Spleen (tissue), 11 donors: ENCODE results near the gene RAD9A. TPM values are rescaled to one million over a fixed set of nuclear protein-coding genes. Genes with fewer than 3 reads are reported as not detected.

Experiments used
- DNase-seq: peaks from one replicate; pipeline ENCODE4 v3.0.0-alpha.2; 2020
- H3K27ac ChIP-seq, 8 donors: fragments of 200-600 bp; sonication (generic) in 7 of 8; 1 replicate in 4 of 8; 2 replicates in 4 of 8; pipeline versions ENCODE4 v1.5.0 to v1.8.0; 2016 to 2021; ENCODE audit warnings: inconsistent platforms in 4 of 8, mild to moderate bottlenecking in 4 of 8, moderate library complexity in 1 of 8
- H3K27me3 ChIP-seq, 7 donors: fragments of 200-600 bp; sonication (generic) in 6 of 7; replicated peaks in 1 of 7; 1 replicate in 4 of 7; 2 replicates in 3 of 7; pipeline versions ENCODE4 v1.5.0 to v1.8.0; 2016 to 2021; ENCODE audit warnings: inconsistent platforms in 3 of 7, mild to moderate bottlenecking in 1 of 7
- H3K36me3 ChIP-seq, 6 donors: fragments of 200-600 bp; sonication (generic) in 5 of 6; 1 replicate in 4 of 6; 2 replicates in 2 of 6; pipeline versions ENCODE4 v1.5.0 to v1.8.0; 2016 to 2021; ENCODE audit warnings: inconsistent platforms in 2 of 6
- H3K4me1 ChIP-seq, 6 donors: fragments of 200-600 bp; sonication (generic) in 5 of 6; 1 replicate in 3 of 6; 2 replicates in 3 of 6; pipeline versions ENCODE4 v1.5.0 to v1.8.0; 2016 to 2021; ENCODE audit warnings: inconsistent platforms in 3 of 6
- H3K4me3 ChIP-seq, 8 donors: fragments of 200-600 bp; sonication (generic) in 7 of 8; 1 replicate in 4 of 8; 2 replicates in 4 of 8; pipeline versions ENCODE4 v1.5.0 to v1.8.0; 2016 to 2021; ENCODE audit warnings: inconsistent platforms in 4 of 8, mild to moderate bottlenecking in 4 of 8, moderate library complexity in 2 of 8
- H3K9me3 ChIP-seq, 8 donors: fragments of 200-600 bp; sonication (generic) in 7 of 8; 1 replicate in 4 of 8; 2 replicates in 4 of 8; pipeline versions ENCODE4 v1.5.0 to v1.8.0; 2016 to 2021; ENCODE audit warnings: inconsistent platforms in 4 of 8
- POLR2A ChIP-seq, 3 donors: fragments of 450-650 bp; IDR thresholded peaks; one replicate each; pipeline ENCODE4 v1.5.1; 2017; ENCODE audit warnings: antibody characterized with exemption in 3 of 3, mild to moderate bottlenecking in 1 of 3
- POLR2AphosphoS5 ChIP-seq, 3 donors: sonication (generic); formaldehyde crosslinking; IDR thresholded peaks; one replicate each; pipeline ENCODE4 v1.5.1; 2017; ENCODE audit warnings: antibody characterized with exemption in 3 of 3
- WGBS, 5 donors: extraction: QIAGEN DNeasy Blood & Tissue Kit in 3 of 5; methylation state at CpG; one replicate each; pipeline versions ENCODE4 v1.1.5 to v1.1.7; 2013 to 2018; 5-methylcytosine and 5-hydroxymethylcytosine counted together
- intact Hi-C: fragments of 100-400 bp; cut with DNase I; formaldehyde crosslinking; loops from one replicate; pipeline ENCODE4 v1.15.0; 2023; ENCODE audit warnings: low total_unique reads
- polyA plus RNA-seq, 3 donors: library from polyadenylated mRNA; stranded (reverse); fragments of 200-250 nt; gene quantifications; one replicate each; pipeline ENCODE4 v1.2.1, GENCODE V29; 2013
- total RNA-seq, 7 donors: library from RNA; depleted of rRNA in 3 of 7; stranded (reverse); fragments of >200 nt in 3 of 7; fragmentation: NEBNext Ultra II Directional in 4 of 7; extraction: Animal tissue kit (Norgen Biotek cat#: 25700) in 4 of 7; gene quantifications; one replicate each; pipeline versions ENCODE4 v1.1.0 to v1.2.1, GENCODE V29; 2016 to 2021
- TF ChIP-seq, protein P1 (sequence below), 11 experiments: fragments of 200-600 bp in 7 of 11; fragments of 450-650 bp in 4 of 11; sonication (generic) in 4 of 11; IDR thresholded peaks in 8 of 11; conservative IDR thresholded peaks in 3 of 11; 1 replicate in 7 of 11; 2 replicates in 4 of 11; pipeline versions ENCODE4 v1.4.0 to v1.8.0; 2016 to 2021; ENCODE audit warnings: antibody characterized with exemption in 11 of 11, inconsistent platforms in 4 of 11, mild to moderate bottlenecking in 1 of 11
- donor health status: healthy with polysubstance abuse.
- donor health status: DM: no; HTN: no; CAD: no; lungs with moderate emphysema.
- donor health status: DM: no; HTN: no; CAD: no.
- donor health status: Bipolar disorder and iron deficiency.
- donor health status: healthy.
- donor health status: DM: no; HTN: no; CAD: no.
- donor health status: DM: yes; HTN: yes; CAD: no.

RAD9A gene
- total and polyA plus RNA-seq, 10 donors, result 18.2 to 44.8 (median 30.1) TPM

DNA sequence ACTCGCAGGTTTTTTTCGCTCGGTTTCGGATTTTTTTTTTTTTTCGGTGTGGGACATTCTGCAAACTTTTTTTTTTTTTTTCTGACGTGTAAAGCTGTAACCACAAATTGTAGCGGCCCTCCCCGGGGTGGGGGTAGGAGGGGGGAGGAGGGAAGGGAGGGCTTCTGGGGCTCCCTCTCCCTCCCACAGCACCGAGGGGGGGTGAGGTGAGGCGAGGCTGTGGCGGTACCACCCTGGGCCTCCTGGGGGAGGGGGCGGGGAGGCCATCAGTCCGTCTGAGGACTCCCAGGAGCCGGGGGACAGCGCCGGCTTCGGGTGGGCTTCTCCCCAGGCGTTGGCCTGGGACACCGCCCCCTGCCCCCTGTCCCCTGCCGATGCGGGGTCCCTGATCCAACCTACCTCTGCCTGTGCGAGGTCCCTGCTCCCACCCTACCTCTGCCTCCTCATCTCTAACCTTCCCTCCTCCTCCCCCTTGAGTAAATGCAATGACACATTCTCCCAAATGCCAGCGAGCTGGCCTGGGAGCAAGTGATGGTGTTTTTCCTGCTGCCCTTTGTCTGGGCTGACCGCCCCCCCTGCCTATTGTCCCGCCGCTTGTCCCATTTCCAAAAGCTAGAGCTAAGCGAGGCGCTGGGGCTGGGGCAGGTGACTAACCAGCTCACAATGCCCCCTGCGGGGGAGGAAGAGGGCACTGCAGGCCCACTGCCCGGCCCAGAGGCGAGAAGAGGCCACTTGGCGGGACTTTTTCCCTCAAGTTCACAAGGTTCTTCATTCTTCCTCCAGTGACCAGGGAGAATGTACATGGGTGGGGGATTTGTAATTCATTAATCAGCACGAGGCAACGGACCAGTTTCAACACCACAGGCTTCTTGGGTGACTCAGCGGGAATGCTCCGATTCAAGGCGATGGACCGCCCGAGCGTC is 17.9 kb upstream of the RAD9A start:
- Histone ChIP-seq H3K27me3 (peaks cover 0 to 18% (median 0%) of the 10 kb centered on the region in 7 donors), H3K36me3 (no peaks in the 10 kb centered on the region), H3K27ac (peak overlapping the region; percentile 85 to 96 (median 93)), H3K4me3 (peak overlapping the region; percentile 55 to 78 (median 62)), H3K4me1 (peaks cover 32 to 68% (median 52%) of the 10 kb centered on the region in 6 donors), H3K9me3 (no peaks in the 10 kb centered on the region)
- intact Hi-C loops, result no loop called here
- TF ChIP-seq, protein P1, sequence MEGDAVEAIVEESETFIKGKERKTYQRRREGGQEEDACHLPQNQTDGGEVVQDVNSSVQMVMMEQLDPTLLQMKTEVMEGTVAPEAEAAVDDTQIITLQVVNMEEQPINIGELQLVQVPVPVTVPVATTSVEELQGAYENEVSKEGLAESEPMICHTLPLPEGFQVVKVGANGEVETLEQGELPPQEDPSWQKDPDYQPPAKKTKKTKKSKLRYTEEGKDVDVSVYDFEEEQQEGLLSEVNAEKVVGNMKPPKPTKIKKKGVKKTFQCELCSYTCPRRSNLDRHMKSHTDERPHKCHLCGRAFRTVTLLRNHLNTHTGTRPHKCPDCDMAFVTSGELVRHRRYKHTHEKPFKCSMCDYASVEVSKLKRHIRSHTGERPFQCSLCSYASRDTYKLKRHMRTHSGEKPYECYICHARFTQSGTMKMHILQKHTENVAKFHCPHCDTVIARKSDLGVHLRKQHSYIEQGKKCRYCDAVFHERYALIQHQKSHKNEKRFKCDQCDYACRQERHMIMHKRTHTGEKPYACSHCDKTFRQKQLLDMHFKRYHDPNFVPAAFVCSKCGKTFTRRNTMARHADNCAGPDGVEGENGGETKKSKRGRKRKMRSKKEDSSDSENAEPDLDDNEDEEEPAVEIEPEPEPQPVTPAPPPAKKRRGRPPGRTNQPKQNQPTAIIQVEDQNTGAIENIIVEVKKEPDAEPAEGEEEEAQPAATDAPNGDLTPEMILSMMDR (IDR thresholded peaks at IDR 0.05 in 8 of 11, conservative IDR thresholded peaks at IDR 0.05 in 3 of 11), result peak; percentile 49 to 78 (median 64)
- TF ChIP-seq POLR2AphosphoS5 (IDR thresholded peaks at IDR 0.05), result peak in 2 of 3 donors; percentile 51 to 68
- no peak for TF ChIP-seq POLR2A (IDR thresholded peaks at IDR 0.05)
- 5 to 9% (median 5%) methylated on average over 37 to 40 of the region's 40 CpGs for WGBS, 5 donors
- peak; percentile 94 for DNase-seq

DNA sequence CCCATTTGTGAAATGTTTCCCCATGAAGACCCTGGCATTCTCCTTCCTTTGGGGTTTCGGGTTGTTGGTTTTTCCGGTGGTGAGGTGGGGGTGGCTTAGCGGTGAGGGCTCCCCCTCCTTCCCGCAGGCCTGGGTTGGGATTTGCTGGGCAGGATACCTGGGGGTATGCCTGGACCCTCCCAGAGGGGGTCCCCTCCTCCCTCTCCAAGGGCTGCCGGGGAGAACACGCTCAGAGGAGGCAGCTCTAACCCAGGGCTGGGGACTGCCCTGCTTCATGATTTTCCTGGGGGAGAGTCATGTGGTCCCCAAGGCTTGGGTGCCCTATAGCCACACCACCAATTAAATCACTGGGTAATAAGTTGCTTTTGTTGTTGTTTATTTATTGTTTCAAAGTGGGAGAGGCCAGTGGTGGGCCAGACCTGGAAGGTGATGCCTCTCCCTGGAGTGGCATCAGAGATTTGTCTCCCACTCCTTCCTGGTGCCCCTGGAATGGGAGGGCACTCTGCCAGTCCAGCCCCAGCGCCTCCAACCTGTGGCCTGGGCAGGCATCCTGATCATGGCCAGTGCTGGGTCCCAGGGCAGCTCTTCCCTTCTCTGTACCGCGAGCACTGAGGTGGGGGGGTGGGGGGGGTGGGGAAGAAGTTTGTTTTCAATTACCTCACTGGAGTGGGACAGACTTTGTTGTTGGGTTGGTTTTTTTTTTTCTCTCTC is 17.1 kb upstream of the RAD9A start:
- intact Hi-C loops, result no loop called here
- H3K4me1 ChIP-seq, result peaks cover 24 to 68% (median 47%) of the 10 kb centered on the region in 6 donors
- peaks cover 0 to 18% (median 0%) of the 10 kb centered on the region in 7 donors for H3K27me3 ChIP-seq
- H3K27ac ChIP-seq, result peak overlapping the region in 6 of 8 donors; percentile 8 to 96 (median 93)
- TF ChIP-seq POLR2A (IDR thresholded peaks at IDR 0.05), result no peak
- TF ChIP-seq, protein P1 (IDR thresholded peaks at IDR 0.05 in 8 of 11, conservative IDR thresholded peaks at IDR 0.05 in 3 of 11), result no peak
- no peak for TF ChIP-seq POLR2AphosphoS5 (IDR thresholded peaks at IDR 0.05)
- no peaks in the 10 kb centered on the region for H3K9me3 ChIP-seq
- peak; percentile 78 for DNase-seq
- H3K36me3 ChIP-seq, result no peaks in the 10 kb centered on the region
- peak overlapping the region in 1 of 8 donors; percentile 78 for H3K4me3 ChIP-seq
- WGBS, 5 donors, result 22 to 47% (median 37%) methylated on average over 8 to 9 of the region's 9 CpGs

DNA sequence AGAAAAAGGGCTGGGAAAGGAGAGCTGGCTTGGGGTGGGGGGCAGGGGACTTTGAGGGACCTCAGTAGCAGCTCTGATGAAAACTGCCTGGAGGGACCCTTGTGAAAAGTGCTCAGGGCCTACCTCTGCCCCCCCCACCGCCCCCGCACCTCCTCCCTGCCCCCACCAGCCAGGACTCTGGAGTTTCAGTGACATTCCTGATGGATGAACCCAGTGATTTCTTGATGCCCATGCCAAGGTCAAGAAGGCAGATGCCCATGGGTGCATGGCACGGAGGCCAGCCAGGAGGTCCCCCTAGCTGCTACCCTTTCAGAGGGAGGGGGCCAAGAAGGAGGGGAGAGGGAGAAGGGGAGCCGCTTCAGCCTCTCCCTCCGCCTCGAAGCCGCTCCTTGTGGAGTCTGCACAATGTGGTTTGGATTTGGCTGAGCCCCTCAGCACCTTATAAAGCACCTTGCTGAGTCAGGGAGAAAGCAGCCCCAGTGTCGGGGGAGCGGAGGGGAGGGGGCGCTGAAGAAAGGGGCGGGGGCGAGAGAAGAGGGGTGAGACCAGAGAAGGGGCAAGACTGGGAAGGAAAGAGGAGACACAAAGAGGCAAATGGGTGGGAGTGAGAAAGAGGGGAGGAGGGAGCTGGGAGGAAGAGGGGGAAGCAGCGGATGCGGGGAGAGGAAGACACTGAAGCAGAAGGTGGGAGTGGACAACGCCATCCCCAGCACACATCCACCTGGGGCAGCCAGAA is 16.3 kb upstream of the RAD9A start:
- TF ChIP-seq, protein P1 (IDR thresholded peaks at IDR 0.05 in 8 of 11, conservative IDR thresholded peaks at IDR 0.05 in 3 of 11), result no peak
- TF ChIP-seq POLR2A (IDR thresholded peaks at IDR 0.05), result no peak
- no peak for TF ChIP-seq POLR2AphosphoS5 (IDR thresholded peaks at IDR 0.05)
- Histone ChIP-seq H3K9me3 (no peaks in the 10 kb centered on the region), H3K4me3 (no peak overlapping the region), H3K27ac (peak overlapping the region in 1 of 8 donors; percentile 95), H3K4me1 (peaks cover 24 to 68% (median 40%) of the 10 kb centered on the region in 6 donors), H3K27me3 (peaks cover 0 to 18% (median 0%) of the 10 kb centered on the region in 7 donors), H3K36me3 (no peaks in the 10 kb centered on the region)
- WGBS, 5 donors, result 53 to 64% (median 55%) methylated on average over 15 of the region's 15 CpGs
- intact Hi-C loops, result no loop called here
- no peak for DNase-seq
